Measurements from ENCODE around the gene TTC27.

The TTC27 gene

DNA sequence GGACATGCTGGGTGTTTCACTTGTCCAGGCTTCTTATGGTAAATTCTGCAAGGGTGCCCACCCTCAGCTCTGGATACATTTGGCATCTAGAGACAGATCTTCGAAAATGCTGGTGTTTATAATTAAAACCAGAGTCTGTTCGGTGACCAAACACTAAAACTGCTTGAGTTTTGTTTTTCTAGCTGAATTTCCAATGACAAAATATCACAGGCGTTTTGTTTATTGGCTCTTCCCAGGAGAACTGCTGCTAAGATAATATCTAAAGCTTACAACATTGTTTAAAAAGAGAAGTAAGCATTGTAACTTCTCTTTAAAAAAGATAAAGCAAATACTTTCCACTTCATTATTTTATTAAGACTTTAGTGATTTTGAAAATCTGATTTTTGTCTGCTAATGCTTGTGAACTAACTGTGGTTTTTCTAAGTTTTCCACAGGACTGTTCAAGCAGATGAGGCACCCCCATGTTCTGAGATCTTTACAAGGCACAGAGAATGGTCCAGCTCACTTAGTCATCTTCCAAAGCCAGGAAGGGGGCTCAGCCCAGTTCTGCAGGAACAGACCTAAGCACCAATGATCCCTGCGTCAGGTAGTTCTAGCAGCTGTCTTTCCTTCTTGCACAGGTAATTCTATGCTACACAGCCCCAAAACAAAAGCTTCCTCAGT, 224.1 kb downstream of the TTC27 start:
- H3K4me3 ChIP-seq (ENCODE audit: insufficient read depth, low read depth, low read length, poor library complexity, severe bottlenecking) = no peak overlapping the region
- no peaks in the 10 kb centered on the region for H3K27me3 ChIP-seq (replicated peaks; ENCODE audit: control insufficient read depth, insufficient read depth, low read length, poor library complexity, severe bottlenecking)
- H3K9me3 ChIP-seq (ENCODE audit: control insufficient read depth, low read length) = no peaks in the 10 kb centered on the region
- no peaks in the 10 kb centered on the region for H3K4me1 ChIP-seq (ENCODE audit: control insufficient read depth, insufficient read depth, low read length, poor library complexity, severe bottlenecking)
- no peaks in the 10 kb centered on the region for H3K36me3 ChIP-seq (ENCODE audit: control insufficient read depth, insufficient read depth, low read length)
- no peak overlapping the region for H3K27ac ChIP-seq (ENCODE audit: insufficient read depth, low read length, poor library complexity, severe bottlenecking)
- no peak for DNase-seq

DNA sequence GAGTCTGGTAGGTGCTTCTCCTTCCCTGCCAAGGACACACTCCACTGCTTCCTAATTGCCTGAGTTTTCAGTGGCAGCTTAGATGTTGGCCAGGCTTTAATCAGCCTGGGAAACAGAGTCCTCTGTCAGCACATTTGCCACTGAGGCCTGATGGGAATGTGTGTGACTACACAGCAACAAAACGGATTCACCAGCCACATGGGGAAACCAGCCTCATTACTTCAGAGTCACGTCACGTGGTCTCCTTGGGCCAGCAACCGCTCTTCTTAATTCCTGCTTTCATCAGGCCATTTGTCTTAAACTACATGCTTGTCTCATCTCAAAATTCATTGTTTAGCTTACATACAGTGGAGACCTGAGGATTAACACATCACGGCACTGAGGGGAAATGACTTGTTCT, 225.0 kb downstream of the TTC27 start:
- no peak for DNase-seq
- no peaks in the 10 kb centered on the region for H3K9me3 ChIP-seq (ENCODE audit: control insufficient read depth, low read length)
- no peaks in the 10 kb centered on the region for H3K36me3 ChIP-seq (ENCODE audit: control insufficient read depth, insufficient read depth, low read length)
- no peak overlapping the region for H3K4me3 ChIP-seq (ENCODE audit: insufficient read depth, low read depth, low read length, poor library complexity, severe bottlenecking)
- no peaks in the 10 kb centered on the region for H3K4me1 ChIP-seq (ENCODE audit: control insufficient read depth, insufficient read depth, low read length, poor library complexity, severe bottlenecking)
- H3K27ac ChIP-seq (ENCODE audit: insufficient read depth, low read length, poor library complexity, severe bottlenecking) = no peak overlapping the region
- no peaks in the 10 kb centered on the region for H3K27me3 ChIP-seq (replicated peaks; ENCODE audit: control insufficient read depth, insufficient read depth, low read length, poor library complexity, severe bottlenecking)

DNA sequence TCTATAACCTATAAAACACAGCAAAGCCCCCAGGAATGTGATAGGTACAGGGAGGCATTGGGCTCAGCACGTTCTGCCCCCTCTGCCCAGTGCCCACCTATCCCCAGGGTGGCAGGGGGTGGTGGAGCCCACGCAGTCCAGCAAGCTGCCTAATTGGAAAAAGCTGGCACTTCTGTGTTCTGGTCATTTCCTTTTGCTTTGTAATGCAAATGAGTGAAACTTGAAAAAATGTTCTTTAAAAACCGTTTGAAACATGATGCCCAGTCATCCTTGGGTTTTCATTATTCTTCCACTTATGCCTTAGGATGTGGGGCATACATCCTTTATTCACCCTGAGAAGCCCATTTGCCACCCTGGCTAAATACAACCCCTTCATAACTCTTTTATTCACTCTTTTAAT, 229.0 kb downstream of the TTC27 start:
- Histone ChIP-seq H3K4me1 (ENCODE audit: control insufficient read depth, insufficient read depth, low read length, poor library complexity, severe bottlenecking) (no peaks in the 10 kb centered on the region), H3K4me3 (ENCODE audit: insufficient read depth, low read depth, low read length, poor library complexity, severe bottlenecking) (no peak overlapping the region), H3K9me3 (ENCODE audit: control insufficient read depth, low read length) (no peaks in the 10 kb centered on the region), H3K27me3 (replicated peaks; ENCODE audit: control insufficient read depth, insufficient read depth, low read length, poor library complexity, severe bottlenecking) (no peaks in the 10 kb centered on the region), H3K36me3 (ENCODE audit: control insufficient read depth, insufficient read depth, low read length) (no peaks in the 10 kb centered on the region), H3K27ac (ENCODE audit: insufficient read depth, low read length, poor library complexity, severe bottlenecking) (no peak overlapping the region)
- no peak for DNase-seq

DNA sequence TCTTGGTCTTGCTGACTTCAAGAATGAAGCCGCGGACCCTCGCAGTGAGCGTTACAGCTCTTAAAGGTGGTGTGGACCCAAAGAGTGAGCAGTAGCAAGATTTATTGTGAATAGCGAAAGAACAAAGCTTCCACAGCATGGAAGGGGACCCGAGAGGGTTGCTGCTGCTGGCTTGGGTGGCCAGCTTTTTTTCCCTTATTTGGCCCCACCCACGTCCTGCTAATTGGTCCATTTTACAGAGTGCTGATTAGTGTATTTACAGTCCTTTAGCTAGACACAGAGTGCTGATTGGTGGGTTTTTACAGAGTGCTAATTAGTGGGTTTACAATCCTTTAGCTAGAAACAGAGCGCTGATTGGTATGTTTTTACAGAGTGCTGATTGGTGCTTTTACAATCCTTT, 230.9 kb downstream of the TTC27 start:
- no peak for DNase-seq
- Histone ChIP-seq H3K4me1 (ENCODE audit: control insufficient read depth, insufficient read depth, low read length, poor library complexity, severe bottlenecking) (no peaks in the 10 kb centered on the region), H3K27ac (ENCODE audit: insufficient read depth, low read length, poor library complexity, severe bottlenecking) (no peak overlapping the region), H3K36me3 (ENCODE audit: control insufficient read depth, insufficient read depth, low read length) (no peaks in the 10 kb centered on the region), H3K27me3 (replicated peaks; ENCODE audit: control insufficient read depth, insufficient read depth, low read length, poor library complexity, severe bottlenecking) (no peaks in the 10 kb centered on the region), H3K9me3 (ENCODE audit: control insufficient read depth, low read length) (no peaks in the 10 kb centered on the region), H3K4me3 (ENCODE audit: insufficient read depth, low read depth, low read length, poor library complexity, severe bottlenecking) (no peak overlapping the region)

DNA sequence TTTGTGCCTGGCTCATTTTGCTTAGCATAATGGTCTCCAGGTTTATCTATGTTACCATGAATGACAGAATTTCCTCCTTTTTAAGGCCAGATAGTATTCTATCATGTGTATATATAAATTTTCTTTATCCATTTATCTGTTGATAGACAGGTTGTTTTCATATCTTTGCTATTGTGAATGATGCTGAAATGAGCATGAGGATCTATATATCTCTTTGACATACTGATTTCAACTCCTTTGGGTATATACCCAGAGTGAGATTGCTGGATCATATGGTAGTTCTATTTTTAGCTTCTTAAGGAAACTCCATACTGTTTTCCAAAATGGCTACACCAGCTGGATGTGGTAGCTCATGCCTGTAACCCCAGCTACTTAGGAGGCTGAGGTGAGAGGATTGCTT, 232.5 kb downstream of the TTC27 start:
- no peak for DNase-seq
- Histone ChIP-seq H3K27ac (ENCODE audit: insufficient read depth, low read length, poor library complexity, severe bottlenecking) (no peak overlapping the region), H3K27me3 (replicated peaks; ENCODE audit: control insufficient read depth, insufficient read depth, low read length, poor library complexity, severe bottlenecking) (no peaks in the 10 kb centered on the region), H3K36me3 (ENCODE audit: control insufficient read depth, insufficient read depth, low read length) (no peaks in the 10 kb centered on the region), H3K4me1 (ENCODE audit: control insufficient read depth, insufficient read depth, low read length, poor library complexity, severe bottlenecking) (no peaks in the 10 kb centered on the region), H3K4me3 (ENCODE audit: insufficient read depth, low read depth, low read length, poor library complexity, severe bottlenecking) (no peak overlapping the region), H3K9me3 (ENCODE audit: control insufficient read depth, low read length) (no peaks in the 10 kb centered on the region)

DNA sequence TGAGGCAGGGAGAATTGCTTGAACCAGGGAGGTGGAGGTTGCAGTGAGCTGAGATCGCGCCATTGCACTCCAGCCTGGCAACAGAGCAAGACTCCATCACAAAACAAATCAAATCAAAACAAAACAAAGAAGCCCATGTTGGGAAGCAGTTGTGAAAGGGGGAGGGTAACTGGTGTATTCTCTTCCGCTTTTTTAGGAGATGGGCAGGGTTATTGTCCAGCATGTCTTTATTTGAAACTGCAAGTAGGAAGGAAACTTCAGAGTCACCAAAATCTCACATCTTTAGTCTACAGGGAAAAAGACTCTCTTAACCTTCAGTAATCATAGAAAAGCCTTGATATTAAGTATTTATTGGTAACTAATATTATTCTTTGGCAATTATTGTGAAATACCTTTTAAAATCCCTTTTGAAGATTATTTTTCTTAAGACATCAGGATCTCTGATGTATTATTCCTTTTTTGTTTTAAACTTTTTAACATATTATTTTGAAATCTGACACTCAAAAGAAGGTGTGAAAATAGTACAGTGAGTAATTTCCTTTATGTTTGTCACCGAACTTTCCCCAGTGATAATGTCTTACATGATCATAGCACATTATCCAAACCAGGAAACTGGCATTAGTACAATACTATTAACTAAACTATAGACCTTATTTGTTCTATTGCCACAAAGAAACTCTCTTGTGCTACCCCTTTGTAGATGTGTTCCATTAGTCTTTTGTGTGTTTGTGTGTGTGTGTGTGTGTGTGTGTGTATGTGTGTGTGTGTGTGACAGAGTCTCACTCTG, 234.6 kb downstream of the TTC27 start:
- Histone ChIP-seq H3K27ac (ENCODE audit: insufficient read depth, low read length, poor library complexity, severe bottlenecking) (no peak overlapping the region), H3K27me3 (replicated peaks; ENCODE audit: control insufficient read depth, insufficient read depth, low read length, poor library complexity, severe bottlenecking) (no peaks in the 10 kb centered on the region), H3K9me3 (ENCODE audit: control insufficient read depth, low read length) (no peaks in the 10 kb centered on the region), H3K4me1 (ENCODE audit: control insufficient read depth, insufficient read depth, low read length, poor library complexity, severe bottlenecking) (no peaks in the 10 kb centered on the region), H3K36me3 (ENCODE audit: control insufficient read depth, insufficient read depth, low read length) (no peaks in the 10 kb centered on the region), H3K4me3 (ENCODE audit: insufficient read depth, low read depth, low read length, poor library complexity, severe bottlenecking) (no peak overlapping the region)
- no peak for DNase-seq

DNA sequence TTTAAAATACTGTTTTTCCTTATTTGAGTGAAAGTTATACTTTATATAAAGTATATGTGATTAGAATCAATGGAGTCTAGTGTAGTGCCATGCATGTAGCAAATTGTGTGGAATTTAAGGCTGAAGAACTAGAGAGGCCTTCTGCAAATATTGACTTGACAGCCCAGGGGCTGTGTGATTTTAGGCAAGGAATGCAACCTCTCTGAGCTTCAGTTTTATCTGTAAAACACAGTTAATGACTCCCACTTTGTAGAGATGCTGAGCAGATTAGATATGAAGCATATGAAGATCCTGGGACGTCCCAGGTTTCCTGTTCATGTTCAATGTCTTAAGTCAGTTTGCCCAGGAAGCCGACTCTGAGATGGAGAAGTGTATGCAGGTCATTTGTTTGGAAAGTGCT, 235.5 kb downstream of the TTC27 start:
- no peak overlapping the region for H3K27ac ChIP-seq (ENCODE audit: insufficient read depth, low read length, poor library complexity, severe bottlenecking)
- H3K4me1 ChIP-seq (ENCODE audit: control insufficient read depth, insufficient read depth, low read length, poor library complexity, severe bottlenecking) = no peaks in the 10 kb centered on the region
- H3K9me3 ChIP-seq (ENCODE audit: control insufficient read depth, low read length) = no peaks in the 10 kb centered on the region
- H3K27me3 ChIP-seq (replicated peaks; ENCODE audit: control insufficient read depth, insufficient read depth, low read length, poor library complexity, severe bottlenecking) = no peaks in the 10 kb centered on the region
- no peak overlapping the region for H3K4me3 ChIP-seq (ENCODE audit: insufficient read depth, low read depth, low read length, poor library complexity, severe bottlenecking)
- H3K36me3 ChIP-seq (ENCODE audit: control insufficient read depth, insufficient read depth, low read length) = no peaks in the 10 kb centered on the region
- DNase-seq = no peak

DNA sequence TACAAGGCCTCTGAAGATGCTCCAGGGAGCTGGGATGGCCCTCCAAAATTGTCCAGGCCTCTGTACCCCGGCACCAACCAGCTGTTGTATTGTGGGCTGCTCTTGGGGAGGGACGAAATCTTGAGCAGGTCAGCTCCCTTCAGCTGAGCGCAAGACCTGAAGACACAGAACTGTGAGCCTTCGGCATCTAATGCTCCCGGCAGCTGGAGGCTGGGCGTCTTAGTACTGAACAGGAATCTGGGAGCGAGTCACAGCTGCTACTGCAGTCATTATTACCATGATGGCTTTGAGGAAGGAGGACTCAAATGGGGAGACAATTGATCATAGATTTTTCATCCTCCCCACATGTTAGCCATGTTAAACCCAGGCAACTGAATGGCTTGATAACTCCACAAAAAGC, 236.0 kb downstream of the TTC27 start:
- no peak for DNase-seq
- Histone ChIP-seq H3K4me1 (ENCODE audit: control insufficient read depth, insufficient read depth, low read length, poor library complexity, severe bottlenecking) (no peaks in the 10 kb centered on the region), H3K36me3 (ENCODE audit: control insufficient read depth, insufficient read depth, low read length) (no peaks in the 10 kb centered on the region), H3K27me3 (replicated peaks; ENCODE audit: control insufficient read depth, insufficient read depth, low read length, poor library complexity, severe bottlenecking) (no peaks in the 10 kb centered on the region), H3K4me3 (ENCODE audit: insufficient read depth, low read depth, low read length, poor library complexity, severe bottlenecking) (no peak overlapping the region), H3K9me3 (ENCODE audit: control insufficient read depth, low read length) (no peaks in the 10 kb centered on the region), H3K27ac (ENCODE audit: insufficient read depth, low read length, poor library complexity, severe bottlenecking) (no peak overlapping the region)

DNA sequence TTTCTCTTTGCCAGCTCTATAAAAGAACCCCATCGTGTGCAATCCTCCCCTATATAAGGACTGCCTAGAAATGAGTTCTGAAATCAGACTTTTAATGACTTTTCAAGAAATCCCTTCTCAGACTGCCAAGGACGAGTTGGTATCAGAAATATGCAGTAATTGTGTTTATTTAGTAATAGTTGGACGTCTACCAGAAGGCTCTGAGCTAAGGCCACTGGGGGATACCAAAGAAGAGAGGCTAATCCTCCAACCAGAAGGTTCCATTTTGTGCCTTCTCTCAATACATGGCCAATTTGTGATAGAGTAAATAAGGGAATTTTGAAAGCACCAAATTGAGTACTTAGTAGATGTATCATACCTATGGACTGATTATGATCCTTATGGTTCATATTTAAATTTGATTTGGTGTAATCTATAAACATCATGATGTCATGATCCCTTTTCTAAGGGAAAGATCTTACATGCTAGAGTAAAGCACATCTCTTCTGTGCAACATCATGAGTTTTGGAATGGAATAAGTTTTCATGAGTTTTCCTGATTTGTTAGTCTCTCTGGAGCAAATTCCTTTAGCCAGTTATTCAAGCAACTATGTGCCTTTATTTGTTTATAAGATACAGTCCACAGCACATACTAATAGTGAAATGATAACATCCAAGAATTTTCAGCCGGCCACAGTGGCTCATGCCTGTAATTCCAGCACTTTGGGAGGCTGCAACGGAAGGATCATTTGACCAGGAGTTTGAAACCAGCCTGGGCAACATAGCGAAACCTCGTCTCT, 236.7 kb downstream of the TTC27 start:
- no peak overlapping the region for H3K4me3 ChIP-seq (ENCODE audit: insufficient read depth, low read depth, low read length, poor library complexity, severe bottlenecking)
- no peaks in the 10 kb centered on the region for H3K4me1 ChIP-seq (ENCODE audit: control insufficient read depth, insufficient read depth, low read length, poor library complexity, severe bottlenecking)
- H3K27me3 ChIP-seq (replicated peaks; ENCODE audit: control insufficient read depth, insufficient read depth, low read length, poor library complexity, severe bottlenecking) = no peaks in the 10 kb centered on the region
- H3K36me3 ChIP-seq (ENCODE audit: control insufficient read depth, insufficient read depth, low read length) = no peaks in the 10 kb centered on the region
- H3K9me3 ChIP-seq (ENCODE audit: control insufficient read depth, low read length) = no peaks in the 10 kb centered on the region
- DNase-seq = no peak
- H3K27ac ChIP-seq (ENCODE audit: insufficient read depth, low read length, poor library complexity, severe bottlenecking) = no peak overlapping the region
